ENCODE results near the gene SLC25A22. TPM values are rescaled to one million over a fixed set of nuclear protein-coding genes. Genes with fewer than 3 reads are reported as not detected.

The SLC25A22 gene
- total and polyA plus RNA-seq, 8 donors = 12.5 to 29.4 (median 17.0) TPM

- no peaks in the 10 kb centered on the region for H3K9me3 ChIP-seq
- H3K4me1 ChIP-seq = peaks cover 51 to 92% of the 10 kb centered on the region in 2 donors
- DNase-seq = no peak
- H3K27me3 ChIP-seq = peaks cover 0 to 34% of the 10 kb centered on the region in 2 donors
- TF ChIP-seq CTCF (IDR thresholded peaks at IDR 0.05) = no peak
- H3K27ac ChIP-seq = peak overlapping the region; percentile 54 to 80
- peaks cover 0 to 32% of the 10 kb centered on the region in 2 donors for H3K36me3 ChIP-seq
- peak; percentile 1 for ATAC-seq
- intact Hi-C loops (cut with DNase I) = no loop called here
- no peak overlapping the region for H3K4me3 ChIP-seq
Measured at GRCh38 chr11:825366-826226, 27.5 kb upstream of the SLC25A22 start.

- Histone ChIP-seq H3K4me1 (peaks cover 48 to 92% of the 10 kb centered on the region in 2 donors), H3K27ac (peak overlapping the region in 1 of 2 donors; percentile 54), H3K4me3 (no peak overlapping the region), H3K9me3 (no peaks in the 10 kb centered on the region), H3K27me3 (peaks cover 0 to 28% of the 10 kb centered on the region in 2 donors), H3K36me3 (peaks cover 0 to 32% of the 10 kb centered on the region in 2 donors)
- no peak for ATAC-seq
- TF ChIP-seq CTCF (IDR thresholded peaks at IDR 0.05) = no peak
- DNase-seq = no peak
- intact Hi-C loops (cut with DNase I) = no loop called here
Measured at GRCh38 chr11:824942-825341, 26.9 kb upstream of the SLC25A22 start.

GRCh38 chr11:824292-824880 lies 26.3 kb upstream of the SLC25A22 start:
- H3K27me3 ChIP-seq = peaks cover 0 to 22% of the 10 kb centered on the region in 2 donors
- no peak for TF ChIP-seq CTCF (IDR thresholded peaks at IDR 0.05)
- DNase-seq (no peak), ATAC-seq (no peak)
- H3K27ac ChIP-seq = no peak overlapping the region
- peaks cover 42 to 87% of the 10 kb centered on the region in 2 donors for H3K4me1 ChIP-seq
- intact Hi-C loops (cut with DNase I) = no loop called here
- no peak overlapping the region for H3K4me3 ChIP-seq
- peaks cover 0 to 32% of the 10 kb centered on the region in 2 donors for H3K36me3 ChIP-seq
- no peaks in the 10 kb centered on the region for H3K9me3 ChIP-seq

- Histone ChIP-seq H3K27me3 (peaks cover 0 to 15% of the 10 kb centered on the region in 2 donors), H3K4me1 (peaks cover 39 to 83% of the 10 kb centered on the region in 2 donors), H3K27ac (no peak overlapping the region), H3K36me3 (peaks cover 0 to 32% of the 10 kb centered on the region in 2 donors), H3K4me3 (no peak overlapping the region), H3K9me3 (no peaks in the 10 kb centered on the region)
- DNase-seq (no peak), ATAC-seq (no peak)
- intact Hi-C loops (cut with DNase I) = no loop called here
- TF ChIP-seq CTCF (IDR thresholded peaks at IDR 0.05) = no peak
Measured at GRCh38 chr11:823441-824291, 25.6 kb upstream of the SLC25A22 start.
